PC-3 (cell line): ENCODE results near the gene PPP1R7.

Source experiments
- EZH2phosphoT487 ChIP-seq: fragments of 300-600 bp; sonication (generic); IDR thresholded peaks from 2 replicates; pipeline ENCODE4 v1.6.1; 2018; ENCODE audit warnings: mild to moderate bottlenecking, antibody characterized with exemption, low read length, borderline replicate concordance
- TF ChIP-seq, protein P1 (sequence below): fragments of 300-600 bp; sonication (generic); conservative IDR thresholded peaks from 2 replicates; pipeline ENCODE4 v1.5.1; 2017; ENCODE audit warnings: antibody characterized with exemption, low read depth, mild to moderate bottlenecking, low read length

DNA sequence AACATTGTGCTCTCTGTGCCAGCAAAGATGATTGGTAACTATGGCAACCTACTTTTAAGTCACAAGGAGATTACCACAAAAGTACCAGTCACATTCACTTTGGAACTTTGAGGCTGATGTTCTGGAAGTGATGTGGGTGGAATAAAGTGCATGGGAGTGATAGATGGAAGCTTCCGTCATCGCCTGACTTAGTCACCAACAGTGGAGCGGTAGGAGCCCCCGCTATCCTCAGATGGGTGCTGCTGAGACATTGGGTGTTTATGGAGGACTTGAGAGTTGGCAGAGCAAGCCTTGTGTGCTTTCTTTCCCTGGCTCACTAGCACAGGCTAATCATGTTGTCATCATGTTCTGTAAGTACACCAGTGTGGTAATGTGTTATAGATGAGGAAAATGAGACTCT is 4.6 kb downstream of the PPP1R7 start:
- TF ChIP-seq, protein P1, sequence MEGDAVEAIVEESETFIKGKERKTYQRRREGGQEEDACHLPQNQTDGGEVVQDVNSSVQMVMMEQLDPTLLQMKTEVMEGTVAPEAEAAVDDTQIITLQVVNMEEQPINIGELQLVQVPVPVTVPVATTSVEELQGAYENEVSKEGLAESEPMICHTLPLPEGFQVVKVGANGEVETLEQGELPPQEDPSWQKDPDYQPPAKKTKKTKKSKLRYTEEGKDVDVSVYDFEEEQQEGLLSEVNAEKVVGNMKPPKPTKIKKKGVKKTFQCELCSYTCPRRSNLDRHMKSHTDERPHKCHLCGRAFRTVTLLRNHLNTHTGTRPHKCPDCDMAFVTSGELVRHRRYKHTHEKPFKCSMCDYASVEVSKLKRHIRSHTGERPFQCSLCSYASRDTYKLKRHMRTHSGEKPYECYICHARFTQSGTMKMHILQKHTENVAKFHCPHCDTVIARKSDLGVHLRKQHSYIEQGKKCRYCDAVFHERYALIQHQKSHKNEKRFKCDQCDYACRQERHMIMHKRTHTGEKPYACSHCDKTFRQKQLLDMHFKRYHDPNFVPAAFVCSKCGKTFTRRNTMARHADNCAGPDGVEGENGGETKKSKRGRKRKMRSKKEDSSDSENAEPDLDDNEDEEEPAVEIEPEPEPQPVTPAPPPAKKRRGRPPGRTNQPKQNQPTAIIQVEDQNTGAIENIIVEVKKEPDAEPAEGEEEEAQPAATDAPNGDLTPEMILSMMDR = no peak
- no peak for TF ChIP-seq EZH2phosphoT487
